ENCODE data around the gene KIN.

Gene KIN

DNA sequence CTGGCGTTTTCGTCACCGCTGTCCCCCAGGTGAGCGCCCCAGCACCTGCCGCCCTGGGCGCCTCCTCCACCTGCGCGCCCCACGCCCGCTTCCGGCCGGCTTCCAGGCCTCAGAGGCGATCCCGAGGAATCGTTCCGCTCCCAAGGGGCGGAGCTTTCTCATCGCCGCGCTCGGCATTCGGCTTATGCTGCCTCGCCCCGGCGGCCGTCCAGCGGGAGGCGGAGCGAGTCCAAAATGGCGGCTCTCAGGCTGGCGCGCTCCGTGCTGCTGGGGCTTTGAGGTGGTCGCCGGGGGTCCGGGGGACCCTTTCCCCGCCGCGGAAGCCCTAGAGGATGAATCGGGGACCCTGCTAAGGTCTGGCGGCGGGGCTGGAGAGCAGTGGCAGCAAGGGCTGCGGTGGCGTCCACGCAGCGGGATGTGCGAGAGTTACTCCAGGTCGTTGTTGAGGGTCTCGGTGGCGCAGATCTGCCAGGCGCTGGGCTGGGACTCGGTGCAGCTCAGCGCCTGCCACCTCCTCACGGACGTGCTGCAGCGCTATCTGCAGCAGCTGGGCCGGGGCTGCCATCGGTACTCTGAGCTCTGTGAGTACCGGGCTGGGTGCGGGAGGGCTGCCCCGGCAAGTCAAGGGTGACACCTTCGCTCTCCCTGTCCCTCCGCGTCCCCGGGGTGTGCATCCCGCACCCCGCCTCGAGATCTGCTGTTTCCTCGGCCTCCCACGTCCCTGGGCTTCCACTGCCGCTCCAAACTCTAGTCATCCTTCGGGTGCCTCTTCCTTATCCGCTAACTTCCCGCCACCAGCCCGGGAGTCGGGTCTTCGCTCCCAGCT lies 30.7 kb upstream of the KIN start, which contains the start of gene TAF3 (continued):
- TF ChIP-seq, protein P1, sequence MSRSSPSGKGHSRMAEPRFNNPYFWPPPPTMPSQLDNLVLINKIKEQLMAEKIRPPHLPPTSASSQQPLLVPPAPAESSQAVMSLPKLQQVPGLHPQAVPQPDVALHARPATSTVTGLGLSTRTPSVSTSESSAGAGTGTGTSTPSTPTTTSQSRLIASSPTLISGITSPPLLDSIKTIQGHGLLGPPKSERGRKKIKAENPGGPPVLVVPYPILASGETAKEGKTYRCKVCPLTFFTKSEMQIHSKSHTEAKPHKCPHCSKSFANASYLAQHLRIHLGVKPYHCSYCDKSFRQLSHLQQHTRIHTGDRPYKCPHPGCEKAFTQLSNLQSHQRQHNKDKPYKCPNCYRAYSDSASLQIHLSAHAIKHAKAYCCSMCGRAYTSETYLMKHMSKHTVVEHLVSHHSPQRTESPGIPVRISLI (tag by site-specific recombination; IDR thresholded peaks at IDR 0.05) = no peak
- no peak for TF ChIP-seq ZNF521 (tag by site-specific recombination; IDR thresholded peaks at IDR 0.05)
- TF ChIP-seq ZNF433 (tag by site-specific recombination; IDR thresholded peaks at IDR 0.05; ENCODE audit: low read depth) = no peak
- no peak for TF ChIP-seq ZNF350 (tag by site-specific recombination; IDR thresholded peaks at IDR 0.05)
- TF ChIP-seq ZNF223 (tag by site-specific recombination; IDR thresholded peaks at IDR 0.05) = no peak
- TF ChIP-seq WT1 (tag by site-specific recombination; IDR thresholded peaks at IDR 0.05) = 0 out of 2 replicates have a peak, but pooled peaks have one; percentile 16
- 0 out of 2 replicates have a peak, but pooled peaks have one; percentile 10 for TF ChIP-seq ZNF558 (tag by site-specific recombination; IDR thresholded peaks at IDR 0.05)
- TF ChIP-seq, protein P2, sequence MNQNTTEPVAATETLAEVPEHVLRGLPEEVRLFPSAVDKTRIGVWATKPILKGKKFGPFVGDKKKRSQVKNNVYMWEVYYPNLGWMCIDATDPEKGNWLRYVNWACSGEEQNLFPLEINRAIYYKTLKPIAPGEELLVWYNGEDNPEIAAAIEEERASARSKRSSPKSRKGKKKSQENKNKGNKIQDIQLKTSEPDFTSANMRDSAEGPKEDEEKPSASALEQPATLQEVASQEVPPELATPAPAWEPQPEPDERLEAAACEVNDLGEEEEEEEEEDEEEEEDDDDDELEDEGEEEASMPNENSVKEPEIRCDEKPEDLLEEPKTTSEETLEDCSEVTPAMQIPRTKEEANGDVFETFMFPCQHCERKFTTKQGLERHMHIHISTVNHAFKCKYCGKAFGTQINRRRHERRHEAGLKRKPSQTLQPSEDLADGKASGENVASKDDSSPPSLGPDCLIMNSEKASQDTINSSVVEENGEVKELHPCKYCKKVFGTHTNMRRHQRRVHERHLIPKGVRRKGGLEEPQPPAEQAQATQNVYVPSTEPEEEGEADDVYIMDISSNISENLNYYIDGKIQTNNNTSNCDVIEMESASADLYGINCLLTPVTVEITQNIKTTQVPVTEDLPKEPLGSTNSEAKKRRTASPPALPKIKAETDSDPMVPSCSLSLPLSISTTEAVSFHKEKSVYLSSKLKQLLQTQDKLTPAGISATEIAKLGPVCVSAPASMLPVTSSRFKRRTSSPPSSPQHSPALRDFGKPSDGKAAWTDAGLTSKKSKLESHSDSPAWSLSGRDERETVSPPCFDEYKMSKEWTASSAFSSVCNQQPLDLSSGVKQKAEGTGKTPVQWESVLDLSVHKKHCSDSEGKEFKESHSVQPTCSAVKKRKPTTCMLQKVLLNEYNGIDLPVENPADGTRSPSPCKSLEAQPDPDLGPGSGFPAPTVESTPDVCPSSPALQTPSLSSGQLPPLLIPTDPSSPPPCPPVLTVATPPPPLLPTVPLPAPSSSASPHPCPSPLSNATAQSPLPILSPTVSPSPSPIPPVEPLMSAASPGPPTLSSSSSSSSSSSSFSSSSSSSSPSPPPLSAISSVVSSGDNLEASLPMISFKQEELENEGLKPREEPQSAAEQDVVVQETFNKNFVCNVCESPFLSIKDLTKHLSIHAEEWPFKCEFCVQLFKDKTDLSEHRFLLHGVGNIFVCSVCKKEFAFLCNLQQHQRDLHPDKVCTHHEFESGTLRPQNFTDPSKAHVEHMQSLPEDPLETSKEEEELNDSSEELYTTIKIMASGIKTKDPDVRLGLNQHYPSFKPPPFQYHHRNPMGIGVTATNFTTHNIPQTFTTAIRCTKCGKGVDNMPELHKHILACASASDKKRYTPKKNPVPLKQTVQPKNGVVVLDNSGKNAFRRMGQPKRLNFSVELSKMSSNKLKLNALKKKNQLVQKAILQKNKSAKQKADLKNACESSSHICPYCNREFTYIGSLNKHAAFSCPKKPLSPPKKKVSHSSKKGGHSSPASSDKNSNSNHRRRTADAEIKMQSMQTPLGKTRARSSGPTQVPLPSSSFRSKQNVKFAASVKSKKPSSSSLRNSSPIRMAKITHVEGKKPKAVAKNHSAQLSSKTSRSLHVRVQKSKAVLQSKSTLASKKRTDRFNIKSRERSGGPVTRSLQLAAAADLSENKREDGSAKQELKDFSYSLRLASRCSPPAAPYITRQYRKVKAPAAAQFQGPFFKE (tag by site-specific recombination; IDR thresholded peaks at IDR 0.05; ENCODE audit: borderline replicate concordance) = 0 out of 2 replicates have a peak, but pooled peaks have one; percentile 26
- TF ChIP-seq, protein P3, sequence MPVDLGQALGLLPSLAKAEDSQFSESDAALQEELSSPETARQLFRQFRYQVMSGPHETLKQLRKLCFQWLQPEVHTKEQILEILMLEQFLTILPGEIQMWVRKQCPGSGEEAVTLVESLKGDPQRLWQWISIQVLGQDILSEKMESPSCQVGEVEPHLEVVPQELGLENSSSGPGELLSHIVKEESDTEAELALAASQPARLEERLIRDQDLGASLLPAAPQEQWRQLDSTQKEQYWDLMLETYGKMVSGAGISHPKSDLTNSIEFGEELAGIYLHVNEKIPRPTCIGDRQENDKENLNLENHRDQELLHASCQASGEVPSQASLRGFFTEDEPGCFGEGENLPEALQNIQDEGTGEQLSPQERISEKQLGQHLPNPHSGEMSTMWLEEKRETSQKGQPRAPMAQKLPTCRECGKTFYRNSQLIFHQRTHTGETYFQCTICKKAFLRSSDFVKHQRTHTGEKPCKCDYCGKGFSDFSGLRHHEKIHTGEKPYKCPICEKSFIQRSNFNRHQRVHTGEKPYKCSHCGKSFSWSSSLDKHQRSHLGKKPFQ (tag by site-specific recombination; IDR thresholded peaks at IDR 0.05) = no peak
- TF ChIP-seq YY2 (tag by site-specific recombination; IDR thresholded peaks at IDR 0.05) = peak; percentile 97
- no peak for TF ChIP-seq ZNF624 (tag by site-specific recombination; IDR thresholded peaks at IDR 0.05)
- TF ChIP-seq ZSCAN23 (tag by site-specific recombination; IDR thresholded peaks at IDR 0.05) = no peak
- TF ChIP-seq ZNF843 (tag by site-specific recombination; IDR thresholded peaks at IDR 0.05) = peak; percentile 71
- no peak for TF ChIP-seq ZNF341 (tag by site-specific recombination; IDR thresholded peaks at IDR 0.05; ENCODE audit: low read depth)
- TF ChIP-seq, protein P4, sequence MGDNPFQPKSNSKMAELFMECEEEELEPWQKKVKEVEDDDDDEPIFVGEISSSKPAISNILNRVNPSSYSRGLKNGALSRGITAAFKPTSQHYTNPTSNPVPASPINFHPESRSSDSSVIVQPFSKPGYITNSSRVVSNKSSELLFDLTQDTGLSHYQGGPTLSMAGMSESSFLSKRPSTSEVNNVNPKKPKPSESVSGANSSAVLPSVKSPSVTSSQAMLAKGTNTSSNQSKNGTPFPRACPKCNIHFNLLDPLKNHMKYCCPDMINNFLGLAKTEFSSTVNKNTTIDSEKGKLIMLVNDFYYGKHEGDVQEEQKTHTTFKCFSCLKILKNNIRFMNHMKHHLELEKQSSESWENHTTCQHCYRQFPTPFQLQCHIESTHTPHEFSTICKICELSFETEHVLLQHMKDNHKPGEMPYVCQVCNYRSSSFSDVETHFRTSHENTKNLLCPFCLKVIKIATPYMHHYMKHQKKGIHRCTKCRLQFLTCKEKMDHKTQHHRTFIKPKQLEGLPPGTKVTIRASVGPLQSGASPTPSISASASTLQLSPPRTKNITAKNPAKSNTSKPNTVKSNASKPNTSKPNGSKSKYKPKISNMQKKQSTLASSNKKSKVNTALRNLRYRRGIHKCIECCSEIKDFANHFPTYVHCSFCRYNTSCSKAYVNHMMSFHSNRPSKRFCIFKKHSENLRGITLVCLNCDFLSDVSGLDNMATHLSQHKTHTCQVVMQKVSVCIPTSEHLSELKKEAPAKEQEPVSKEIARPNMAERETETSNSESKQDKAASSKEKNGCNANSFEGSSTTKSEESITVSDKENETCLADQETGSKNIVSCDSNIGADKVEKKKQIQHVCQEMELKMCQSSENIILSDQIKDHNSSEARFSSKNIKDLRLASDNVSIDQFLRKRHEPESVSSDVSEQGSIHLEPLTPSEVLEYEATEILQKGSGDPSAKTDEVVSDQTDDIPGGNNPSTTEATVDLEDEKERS (tag by site-specific recombination; IDR thresholded peaks at IDR 0.05) = no peak
- TF ChIP-seq, protein P5, sequence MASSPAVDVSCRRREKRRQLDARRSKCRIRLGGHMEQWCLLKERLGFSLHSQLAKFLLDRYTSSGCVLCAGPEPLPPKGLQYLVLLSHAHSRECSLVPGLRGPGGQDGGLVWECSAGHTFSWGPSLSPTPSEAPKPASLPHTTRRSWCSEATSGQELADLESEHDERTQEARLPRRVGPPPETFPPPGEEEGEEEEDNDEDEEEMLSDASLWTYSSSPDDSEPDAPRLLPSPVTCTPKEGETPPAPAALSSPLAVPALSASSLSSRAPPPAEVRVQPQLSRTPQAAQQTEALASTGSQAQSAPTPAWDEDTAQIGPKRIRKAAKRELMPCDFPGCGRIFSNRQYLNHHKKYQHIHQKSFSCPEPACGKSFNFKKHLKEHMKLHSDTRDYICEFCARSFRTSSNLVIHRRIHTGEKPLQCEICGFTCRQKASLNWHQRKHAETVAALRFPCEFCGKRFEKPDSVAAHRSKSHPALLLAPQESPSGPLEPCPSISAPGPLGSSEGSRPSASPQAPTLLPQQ (tag by site-specific recombination; IDR thresholded peaks at IDR 0.05) = peak; percentile 75
- no peak for TF ChIP-seq ZNF239 (tag by site-specific recombination; IDR thresholded peaks at IDR 0.05)
- TF ChIP-seq KLF16 (tag by site-specific recombination; IDR thresholded peaks at IDR 0.05) = peak; percentile 92
- TF ChIP-seq, protein P6, sequence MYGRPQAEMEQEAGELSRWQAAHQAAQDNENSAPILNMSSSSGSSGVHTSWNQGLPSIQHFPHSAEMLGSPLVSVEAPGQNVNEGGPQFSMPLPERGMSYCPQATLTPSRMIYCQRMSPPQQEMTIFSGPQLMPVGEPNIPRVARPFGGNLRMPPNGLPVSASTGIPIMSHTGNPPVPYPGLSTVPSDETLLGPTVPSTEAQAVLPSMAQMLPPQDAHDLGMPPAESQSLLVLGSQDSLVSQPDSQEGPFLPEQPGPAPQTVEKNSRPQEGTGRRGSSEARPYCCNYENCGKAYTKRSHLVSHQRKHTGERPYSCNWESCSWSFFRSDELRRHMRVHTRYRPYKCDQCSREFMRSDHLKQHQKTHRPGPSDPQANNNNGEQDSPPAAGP (tag by site-specific recombination; IDR thresholded peaks at IDR 0.05) = peak; percentile 68; the same call in 1 of the 2 replicates
- no peak for TF ChIP-seq MYNN (tag by site-specific recombination; IDR thresholded peaks at IDR 0.05; ENCODE audit: borderline replicate concordance)
- peak; percentile 96 for TF ChIP-seq YY1 (tag by site-specific recombination; IDR thresholded peaks at IDR 0.05)
- no peak for TF ChIP-seq ZNF747 (tag by site-specific recombination; IDR thresholded peaks at IDR 0.05)
- TF ChIP-seq, protein P7, sequence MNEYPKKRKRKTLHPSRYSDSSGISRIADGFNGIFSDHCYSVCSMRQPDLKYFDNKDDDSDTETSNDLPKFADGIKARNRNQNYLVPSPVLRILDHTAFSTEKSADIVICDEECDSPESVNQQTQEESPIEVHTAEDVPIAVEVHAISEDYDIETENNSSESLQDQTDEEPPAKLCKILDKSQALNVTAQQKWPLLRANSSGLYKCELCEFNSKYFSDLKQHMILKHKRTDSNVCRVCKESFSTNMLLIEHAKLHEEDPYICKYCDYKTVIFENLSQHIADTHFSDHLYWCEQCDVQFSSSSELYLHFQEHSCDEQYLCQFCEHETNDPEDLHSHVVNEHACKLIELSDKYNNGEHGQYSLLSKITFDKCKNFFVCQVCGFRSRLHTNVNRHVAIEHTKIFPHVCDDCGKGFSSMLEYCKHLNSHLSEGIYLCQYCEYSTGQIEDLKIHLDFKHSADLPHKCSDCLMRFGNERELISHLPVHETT (tag by site-specific recombination; IDR thresholded peaks at IDR 0.05) = peak; percentile 67
